ENCODE data around the gene SLC6A13. TPM values are rescaled to one million over a fixed set of nuclear protein-coding genes. Genes with fewer than 3 reads are reported as not detected.
A peak's percentile ranks its signal among the peaks of the same experiment; 100 is the strongest.

The SLC6A13 gene
- total and polyA plus RNA-seq, 2 of the 13 experiments (the other 11 are each of a cell fraction or from before 2014, with no cell fraction given) = 0.05 to 0.15 TPM

DNA sequence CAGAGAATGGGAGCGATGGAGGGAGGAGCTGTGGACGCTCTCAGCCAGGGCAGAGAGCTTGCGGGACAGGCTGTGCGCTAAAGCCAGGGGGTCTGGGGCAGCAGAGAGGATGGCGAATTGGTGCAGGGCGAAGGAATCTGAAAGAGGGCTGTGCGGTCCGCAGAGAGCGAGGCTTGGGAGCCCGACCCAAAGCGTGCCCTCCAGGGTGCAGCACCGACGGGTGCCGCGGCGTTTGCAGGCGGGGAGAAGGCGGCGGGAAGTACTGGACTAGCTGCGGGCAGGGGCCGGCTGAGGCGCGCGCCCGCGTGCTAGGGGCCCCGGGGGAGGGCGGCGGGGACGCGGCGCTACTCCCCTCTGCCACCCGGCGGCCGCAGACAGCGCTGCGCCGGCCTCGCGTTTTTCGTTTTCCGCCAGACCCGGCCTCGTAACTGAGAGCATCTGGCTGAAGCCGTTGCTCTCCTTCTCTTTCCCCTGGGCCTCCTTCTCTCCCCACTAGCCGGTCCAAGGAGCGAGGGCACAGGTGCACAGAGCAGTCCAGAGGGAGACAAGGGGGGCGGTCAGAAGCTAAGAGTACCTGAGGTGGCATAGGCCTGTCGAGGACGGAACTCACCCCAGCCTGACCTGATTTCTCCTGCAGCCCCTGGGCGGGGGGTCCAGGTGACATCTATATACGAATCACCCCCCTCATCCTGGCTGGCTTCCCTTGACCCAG lies 73.6 kb downstream of the SLC6A13 start (continued):
- TF ChIP-seq SOX13 (IDR thresholded peaks at IDR 0.05) (no peak), SOX13 (CRISPR knock-in tag; conservative IDR thresholded peaks at IDR 0.05 in 1 of 2, IDR thresholded peaks at IDR 0.05 in 1 of 2) (no peak), YEATS2 (CRISPR knock-in tag; IDR thresholded peaks at IDR 0.05; ENCODE audit: borderline replicate concordance) (no peak), MXD1 (CRISPR knock-in tag; IDR thresholded peaks at IDR 0.05) (no peak), ZNF839 (CRISPR knock-in tag; IDR thresholded peaks at IDR 0.05; ENCODE audit: borderline replicate concordance) (no peak), ZNF282 (IDR thresholded peaks at IDR 0.05; ENCODE audit: partially characterized antibody) (no peak), ZNF333 (CRISPR knock-in tag; IDR thresholded peaks at IDR 0.05; ENCODE audit: borderline replicate concordance) (no peak), REL (CRISPR knock-in tag; conservative IDR thresholded peaks at IDR 0.05) (no peak), ZNF17 (CRISPR knock-in tag; IDR thresholded peaks at IDR 0.05) (no peak), CEBPZ (IDR thresholded peaks at IDR 0.05; ENCODE audit: low read length) (no peak), GPN1 (CRISPR knock-in tag; IDR thresholded peaks at IDR 0.05; ENCODE audit: borderline replicate concordance) (no peak), MAZ (IDR thresholded peaks at IDR 0.05; ENCODE audit: borderline replicate concordance, low read depth, low read length) (peak; percentile 31; the same call in 1 of the 2 replicates), MAZ (CRISPR knock-in tag; IDR thresholded peaks at IDR 0.05; ENCODE audit: low read depth) (0 out of 2 replicates have a peak, but pooled peaks have one; percentile 34), MAFG (CRISPR knock-in tag; IDR thresholded peaks at IDR 0.05) (no peak), TFAP4 (IDR thresholded peaks at IDR 0.05; ENCODE audit: borderline replicate concordance, low read depth) (no peak)
- TF ChIP-seq, protein P1, sequence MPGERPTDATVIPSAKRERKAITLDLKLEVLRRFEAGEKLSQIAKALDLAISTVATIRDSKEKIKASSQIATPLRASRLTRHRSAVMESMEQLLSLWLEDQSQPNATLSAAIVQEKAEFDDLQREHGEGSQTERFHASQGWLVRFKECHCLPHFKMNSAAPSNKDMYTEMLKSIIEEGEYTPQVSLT (CRISPR knock-in tag; IDR thresholded peaks at IDR 0.05; ENCODE audit: borderline replicate concordance, low read depth) = no peak
- TF ChIP-seq, protein P2, sequence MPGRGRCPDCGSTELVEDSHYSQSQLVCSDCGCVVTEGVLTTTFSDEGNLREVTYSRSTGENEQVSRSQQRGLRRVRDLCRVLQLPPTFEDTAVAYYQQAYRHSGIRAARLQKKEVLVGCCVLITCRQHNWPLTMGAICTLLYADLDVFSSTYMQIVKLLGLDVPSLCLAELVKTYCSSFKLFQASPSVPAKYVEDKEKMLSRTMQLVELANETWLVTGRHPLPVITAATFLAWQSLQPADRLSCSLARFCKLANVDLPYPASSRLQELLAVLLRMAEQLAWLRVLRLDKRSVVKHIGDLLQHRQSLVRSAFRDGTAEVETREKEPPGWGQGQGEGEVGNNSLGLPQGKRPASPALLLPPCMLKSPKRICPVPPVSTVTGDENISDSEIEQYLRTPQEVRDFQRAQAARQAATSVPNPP (CRISPR knock-in tag; IDR thresholded peaks at IDR 0.05) = peak; percentile 42; the same call in 1 of the 2 replicates
- TF ChIP-seq, protein P3, sequence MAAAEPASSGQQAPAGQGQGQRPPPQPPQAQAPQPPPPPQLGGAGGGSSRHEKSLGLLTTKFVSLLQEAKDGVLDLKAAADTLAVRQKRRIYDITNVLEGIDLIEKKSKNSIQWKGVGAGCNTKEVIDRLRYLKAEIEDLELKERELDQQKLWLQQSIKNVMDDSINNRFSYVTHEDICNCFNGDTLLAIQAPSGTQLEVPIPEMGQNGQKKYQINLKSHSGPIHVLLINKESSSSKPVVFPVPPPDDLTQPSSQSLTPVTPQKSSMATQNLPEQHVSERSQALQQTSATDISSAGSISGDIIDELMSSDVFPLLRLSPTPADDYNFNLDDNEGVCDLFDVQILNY (CRISPR knock-in tag; conservative IDR thresholded peaks at IDR 0.05) = 0 out of 2 replicates have a peak, but pooled peaks have one; percentile 22
